ENCODE data around the gene GATAD2A.
A peak's percentile ranks its signal among the peaks of the same experiment; 100 is the strongest.

Gene GATAD2A

GRCh38 chr19:19488875-19489690, 83.6 kb downstream of the GATAD2A start:
- DNase-seq (ENCODE audit: low read depth) = peak; percentile 99

- DNase-seq (ENCODE audit: low read depth) = no peak
These were observed 84.3 kb downstream of the GATAD2A start for GRCh38 chr19:19489804-19490204.

- DNase-seq (ENCODE audit: low read depth) = peak; percentile 87
These were observed 84.9 kb downstream of the GATAD2A start for GRCh38 chr19:19490214-19490968.

GRCh38 chr19:19491321-19492025, 86.0 kb downstream of the GATAD2A start:
- DNase-seq (ENCODE audit: low read depth) = no peak

GRCh38 chr19:19492026-19492610, 86.6 kb downstream of the GATAD2A start:
- no peak for DNase-seq (ENCODE audit: low read depth)

- DNase-seq (ENCODE audit: low read depth) = no peak
These were observed 88.5 kb downstream of the GATAD2A start for GRCh38 chr19:19493841-19494546.

- no peak for DNase-seq (ENCODE audit: low read depth)
These were observed 90.4 kb downstream of the GATAD2A start for GRCh38 chr19:19495614-19496603.

GRCh38 chr19:19498255-19498991, 92.9 kb downstream of the GATAD2A start:
- no peak for DNase-seq (ENCODE audit: low read depth)

GRCh38 chr19:19499272-19499995, 94.0 kb downstream of the GATAD2A start:
- DNase-seq (ENCODE audit: low read depth) = no peak

- DNase-seq (ENCODE audit: low read depth) = no peak
These were observed 95.6 kb downstream of the GATAD2A start for GRCh38 chr19:19500975-19501644.

GRCh38 chr19:19501798-19502197, 96.3 kb downstream of the GATAD2A start:
- DNase-seq (ENCODE audit: low read depth) = no peak

GRCh38 chr19:19502281-19502680, 96.8 kb downstream of the GATAD2A start:
- DNase-seq (ENCODE audit: low read depth) = no peak

- DNase-seq (ENCODE audit: low read depth) = no peak
These were observed 97.5 kb downstream of the GATAD2A start for GRCh38 chr19:19502808-19503602.

GRCh38 chr19:19504754-19505668, 99.5 kb downstream of the GATAD2A start:
- DNase-seq (ENCODE audit: low read depth) = no peak

GRCh38 chr19:19505669-19506326, 100.3 kb downstream of the GATAD2A start:
- DNase-seq (ENCODE audit: low read depth) = no peak

- no peak for DNase-seq (ENCODE audit: low read depth)
These were observed 101.1 kb downstream of the GATAD2A start for GRCh38 chr19:19506592-19506991.

All from ELR (cell line).